ENCODE results near the gene NAGLU.
A peak's percentile ranks its signal among the peaks of the same experiment; 100 is the strongest.
"Not testable (repeated sequence)": the region's sequence is repeated elsewhere in the genome, so short reads cannot be mapped to it uniquely, and the experiment has no call there.

NAGLU gene

GRCh38 chr17:42545755-42546505 lies 9.9 kb downstream of the NAGLU start:
- not testable (repeated sequence) for DNase-seq

GRCh38 chr17:42547001-42547461 lies 11.0 kb downstream of the NAGLU start:
- DNase-seq: no peak

GRCh38 chr17:42547698-42548069 lies 11.6 kb downstream of the NAGLU start:
- DNase-seq: no peak

- peak; percentile 91 for DNase-seq
Measured at GRCh38 chr17:42548070-42548837, 12.2 kb downstream of the NAGLU start.

- DNase-seq: no peak
Measured at GRCh38 chr17:42548993-42549755, 13.1 kb downstream of the NAGLU start.

- DNase-seq: not testable (repeated sequence)
Measured at GRCh38 chr17:42552736-42553135, 16.7 kb downstream of the NAGLU start, which contains the start of gene HSD17B1. TSS of gene HSD17B1 (plus strand) at chr17:42552923. CDS start at chr17:42552934, 11 bp downstream.

GRCh38 chr17:42553161-42553818 lies 17.2 kb downstream of the NAGLU start:
- no peak for DNase-seq

GRCh38 chr17:42553866-42554249 lies 17.8 kb downstream of the NAGLU start:
- DNase-seq: no peak

GRCh38 chr17:42554250-42555121 lies 18.4 kb downstream of the NAGLU start:
- DNase-seq: peak; percentile 89

GRCh38 chr17:42555122-42555622 lies 19.1 kb downstream of the NAGLU start:
- DNase-seq: no peak

GRCh38 chr17:42555961-42556617 lies 20.0 kb downstream of the NAGLU start:
- DNase-seq: not testable (repeated sequence)

GRCh38 chr17:42559075-42559474 lies 23.0 kb downstream of the NAGLU start:
- DNase-seq: no peak

GRCh38 chr17:42560246-42560645 lies 24.2 kb downstream of the NAGLU start:
- no peak for DNase-seq

- peak; percentile 99 for DNase-seq
Measured at GRCh38 chr17:42561897-42562387, 25.9 kb downstream of the NAGLU start, which contains the start of gene COASY. TSS of gene COASY (plus strand) at chr17:42562148. CDS start at chr17:42562623, 475 bp downstream.

- no peak for DNase-seq
Measured at GRCh38 chr17:42562388-42563142, 26.5 kb downstream of the NAGLU start.

- no peak for DNase-seq
Measured at GRCh38 chr17:42563143-42563509, 27.1 kb downstream of the NAGLU start.

- no peak for DNase-seq
Measured at GRCh38 chr17:42563543-42563942, 27.5 kb downstream of the NAGLU start.

GRCh38 chr17:42563950-42564349 lies 27.9 kb downstream of the NAGLU start:
- DNase-seq: no peak

- DNase-seq: no peak
Measured at GRCh38 chr17:42564815-42565522, 28.9 kb downstream of the NAGLU start.
